Dermis microvascular lymphatic vessel endothelial cell (primary cell): Measurements from ENCODE around the gene SNED1. TPM values are rescaled to one million over a fixed set of nuclear protein-coding genes. Genes with fewer than 3 reads are reported as not detected.

Source experiments
- DNase-seq, 2 donors: peaks; one replicate each; pipeline versions ENCODE4 v3.0.0 to v3.0.0-alpha.2; 2010; ENCODE audit warnings: low read depth in 2 of 2
- total RNA-seq: library from RNA; depleted of rRNA; stranded (reverse); fragments of >200 nt; gene quantifications from 2 replicates; pipeline ENCODE4 v1.2.1, GENCODE V29; 2014

SNED1 gene
- total RNA-seq, 1 donor from 2014 or later = 8.6 TPM

DNA sequence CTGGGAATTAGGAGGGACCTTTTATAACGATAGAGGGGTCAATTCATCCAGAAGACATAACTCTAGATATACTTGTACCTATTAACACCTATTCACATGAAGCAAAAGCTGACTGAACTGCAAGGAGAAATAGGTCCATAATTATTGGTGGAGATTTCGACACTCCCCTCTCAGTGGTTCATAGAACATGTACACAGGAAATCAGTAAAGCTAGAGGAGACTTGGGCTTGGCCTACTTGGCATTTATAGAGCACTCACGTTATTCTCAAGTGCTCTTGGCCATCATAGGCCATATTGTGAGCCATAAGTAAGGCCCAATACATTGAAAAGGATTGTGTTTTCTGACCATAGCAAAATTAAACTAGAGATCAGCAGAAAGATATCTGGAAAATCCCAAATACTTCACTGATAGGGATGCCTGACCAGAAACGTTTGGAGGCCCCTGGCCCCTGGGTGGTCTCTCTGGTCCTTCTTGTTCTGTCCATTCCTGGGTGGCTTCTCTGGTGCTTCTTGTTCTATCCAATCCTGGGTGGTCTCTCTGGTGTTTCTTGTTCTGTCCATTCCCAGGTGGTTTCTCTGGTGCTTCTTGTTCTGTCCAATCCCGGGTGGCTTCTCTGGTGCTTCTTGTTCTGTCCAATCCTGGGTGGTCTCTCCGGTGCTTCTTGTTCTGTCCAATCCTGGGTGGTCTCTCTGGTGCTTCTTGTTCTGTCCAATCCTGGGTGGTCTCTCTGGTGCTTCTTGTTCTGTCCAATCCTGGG lies 49.0 kb downstream of the SNED1 start:
- DNase-seq = no peak

DNA sequence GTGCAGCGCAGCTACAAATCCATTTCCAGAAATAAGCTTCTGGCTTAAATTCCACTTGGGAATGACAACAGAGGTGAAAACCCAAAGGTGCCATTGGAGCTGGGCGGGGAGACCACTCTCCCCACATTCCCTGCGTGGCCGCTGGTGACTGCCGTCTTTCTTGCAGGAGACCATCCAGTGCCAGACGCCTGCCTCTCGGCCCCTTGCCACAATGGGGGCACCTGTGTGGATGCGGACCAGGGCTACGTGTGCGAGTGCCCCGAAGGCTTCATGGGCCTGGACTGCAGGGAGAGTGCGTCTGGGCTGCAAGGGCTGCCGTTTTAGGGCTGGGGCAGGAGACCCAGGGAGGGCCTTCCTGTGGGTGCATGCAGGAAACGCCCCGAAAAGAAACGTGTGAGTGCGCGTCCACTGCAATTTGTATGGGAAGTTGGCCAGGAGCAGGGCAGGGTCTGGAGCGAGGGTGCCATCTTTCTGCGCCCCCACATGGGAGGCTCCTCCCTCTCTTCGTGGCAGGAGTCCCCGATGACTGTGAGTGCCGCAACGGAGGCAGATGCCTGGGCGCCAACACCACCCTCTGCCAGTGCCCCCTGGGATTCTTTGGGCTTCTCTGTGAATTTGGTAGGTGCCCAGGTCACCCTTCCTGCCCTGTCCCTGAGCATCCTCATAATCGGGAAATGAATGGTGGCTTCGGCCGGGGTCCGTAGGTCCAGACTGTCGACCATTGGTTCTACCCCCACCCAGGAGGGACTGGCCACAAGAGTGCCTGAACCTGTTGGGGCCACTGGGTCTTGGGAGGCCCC lies 49.9 kb downstream of the SNED1 start:
- no peak for DNase-seq

DNA sequence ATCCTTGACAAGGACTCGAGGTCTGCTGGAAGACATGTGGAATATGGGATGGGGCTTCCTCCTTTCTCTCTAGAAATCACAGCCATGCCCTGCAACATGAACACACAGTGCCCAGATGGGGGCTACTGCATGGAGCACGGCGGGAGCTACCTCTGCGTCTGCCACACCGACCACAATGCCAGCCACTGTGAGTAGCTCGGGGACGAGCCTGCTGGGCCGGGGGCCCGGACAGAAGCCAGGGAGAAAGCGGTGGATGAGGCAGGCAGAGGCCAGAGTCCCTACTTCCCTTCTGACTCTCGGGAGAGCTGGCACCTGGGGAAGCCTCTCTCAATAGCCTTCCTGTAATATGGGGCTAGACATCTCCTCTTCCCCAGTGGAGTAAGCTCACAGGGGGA lies 50.5 kb downstream of the SNED1 start:
- no peak for DNase-seq

GRCh38 chr2:241049739-241050623 lies 51.6 kb downstream of the SNED1 start:
- DNase-seq = no peak

DNA sequence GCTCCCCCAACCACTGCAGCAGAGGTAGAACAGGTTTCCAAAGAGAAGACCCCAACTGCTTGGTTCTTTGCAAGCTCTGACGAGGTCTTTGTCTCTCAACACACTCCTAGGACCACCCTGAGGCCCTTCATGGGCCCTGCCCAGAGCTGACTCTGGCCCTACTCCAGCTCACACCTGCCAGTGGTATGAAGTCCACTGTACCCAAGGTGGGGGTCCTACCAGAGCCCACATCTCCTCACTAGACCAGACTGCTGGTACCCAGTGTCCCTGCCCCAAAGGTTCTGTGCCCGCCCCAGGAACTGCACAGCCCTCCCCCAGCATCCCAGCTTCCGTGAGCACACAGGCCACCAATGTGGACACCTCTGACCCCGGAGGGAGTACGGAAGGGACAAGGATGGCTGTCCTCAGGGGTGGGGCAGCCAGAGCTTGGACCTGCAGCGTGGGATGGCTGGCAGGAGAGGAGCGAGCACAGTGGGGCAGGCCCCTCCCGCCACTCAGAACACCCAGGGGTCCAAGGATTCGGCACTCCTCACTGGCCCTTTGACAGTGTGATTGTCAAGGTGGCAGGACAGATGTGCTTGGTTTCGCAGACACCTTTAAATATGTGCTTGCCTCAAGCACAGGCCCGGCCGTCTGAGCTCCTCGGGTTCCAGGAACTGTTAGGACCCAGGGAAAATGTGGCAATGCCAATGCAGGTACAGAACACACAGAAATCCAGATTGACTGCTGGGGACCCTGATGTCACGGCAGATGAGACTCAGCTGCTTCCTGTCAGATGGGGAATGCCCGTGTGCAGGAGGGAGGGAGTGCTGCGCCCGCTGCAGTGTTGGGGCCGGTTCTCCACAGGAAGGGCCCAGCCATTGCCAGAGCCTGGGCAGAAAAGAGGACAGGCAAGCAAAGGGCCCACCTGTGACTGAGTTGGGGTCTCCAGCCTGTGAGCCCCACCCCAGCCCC lies 52.5 kb downstream of the SNED1 start:
- no peak for DNase-seq

- DNase-seq = no peak
Observed at GRCh38 chr2:241051578-241052487, 53.4 kb downstream of the SNED1 start.

GRCh38 chr2:241052677-241053360 lies 54.4 kb downstream of the SNED1 start:
- DNase-seq = no peak

GRCh38 chr2:241053576-241054251 lies 55.3 kb downstream of the SNED1 start:
- no peak for DNase-seq

GRCh38 chr2:241061275-241061674 lies 62.9 kb downstream of the SNED1 start:
- DNase-seq = no peak

DNA sequence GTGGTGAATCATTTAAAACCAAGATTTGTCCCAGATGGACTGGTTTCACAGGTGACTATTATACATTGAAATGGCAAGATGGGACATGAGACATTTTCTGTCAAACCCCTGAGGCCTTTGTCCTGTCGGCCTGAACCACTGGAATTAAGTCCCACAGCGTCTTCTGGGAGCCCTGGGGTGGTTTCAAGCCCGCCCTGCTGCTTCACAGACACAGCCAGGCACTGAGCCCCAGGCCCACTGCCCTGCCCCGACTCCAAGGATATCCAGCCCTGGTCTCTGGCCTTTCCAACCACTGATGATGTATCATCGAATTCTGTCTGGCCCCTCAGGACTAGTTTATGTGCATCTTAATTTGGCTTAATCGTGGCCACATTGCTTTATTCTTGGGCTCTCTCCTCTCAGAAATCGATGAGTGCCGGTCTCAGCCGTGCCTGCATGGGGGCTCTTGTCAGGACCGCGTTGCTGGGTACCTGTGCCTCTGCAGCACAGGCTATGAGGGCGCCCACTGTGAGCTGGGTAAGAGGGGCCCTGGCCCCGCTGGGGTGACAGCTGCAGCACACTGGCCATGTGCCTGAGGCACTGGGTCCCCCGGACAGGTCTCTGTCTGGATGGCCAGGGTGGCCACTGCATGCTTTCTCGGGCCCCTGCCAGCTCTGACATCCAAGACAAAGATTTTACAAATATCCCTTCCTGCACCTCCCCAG lies 64.1 kb downstream of the SNED1 start:
- DNase-seq = no peak

DNA sequence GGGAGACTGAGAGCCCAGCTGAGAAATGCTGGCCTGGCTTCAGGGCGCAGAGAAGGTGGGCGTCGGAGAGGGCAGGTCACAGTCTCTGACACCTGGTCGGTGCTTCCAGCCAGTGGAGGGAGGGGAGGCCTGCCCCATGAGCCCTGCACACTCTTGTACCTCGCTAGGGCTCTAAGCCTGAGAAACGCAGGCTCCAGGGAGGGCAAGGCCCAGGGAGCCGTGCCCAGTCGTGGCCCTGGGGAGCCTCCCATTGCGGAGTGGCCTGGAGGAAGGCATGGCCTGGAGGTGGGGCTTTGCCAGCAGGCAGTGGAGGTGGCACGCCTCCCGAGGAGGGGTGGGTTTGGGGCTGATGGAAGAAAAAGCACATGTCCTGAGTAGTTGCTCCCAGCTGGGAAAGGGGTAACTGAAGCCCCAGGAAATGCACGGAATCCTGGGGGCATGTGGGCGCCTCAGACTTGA lies 64.7 kb downstream of the SNED1 start:
- no peak for DNase-seq

- no peak for DNase-seq
Observed at GRCh38 chr2:241063587-241063986, 65.2 kb downstream of the SNED1 start.

GRCh38 chr2:241064008-241064801 lies 65.8 kb downstream of the SNED1 start:
- DNase-seq = peak in 1 of 2 donors; percentile 38

DNA sequence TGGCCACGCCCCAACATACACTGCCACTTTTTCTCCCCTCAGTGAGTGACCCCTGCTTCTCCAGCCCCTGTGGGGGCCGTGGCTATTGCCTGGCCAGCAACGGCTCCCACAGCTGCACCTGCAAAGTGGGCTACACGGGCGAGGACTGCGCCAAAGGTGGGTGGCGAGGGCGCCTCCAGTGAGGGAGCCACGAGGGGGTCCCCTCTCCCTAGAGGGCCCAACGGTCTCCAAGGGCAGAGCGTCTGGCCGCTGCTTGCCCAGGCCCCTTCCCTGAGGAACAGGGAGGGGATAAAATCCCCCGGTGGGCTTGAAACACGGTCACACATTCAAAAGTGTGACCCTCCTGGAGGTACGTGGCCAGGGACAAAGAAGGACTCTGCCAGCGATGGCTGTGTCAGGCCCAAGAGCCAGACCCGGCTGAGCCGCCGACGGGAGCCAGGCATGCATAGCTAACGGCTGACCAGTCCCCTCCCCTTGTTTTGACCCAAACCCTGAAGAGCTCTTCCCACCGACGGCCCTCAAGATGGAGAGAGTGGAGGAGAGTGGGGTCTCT lies 66.5 kb downstream of the SNED1 start:
- no peak for DNase-seq

DNA sequence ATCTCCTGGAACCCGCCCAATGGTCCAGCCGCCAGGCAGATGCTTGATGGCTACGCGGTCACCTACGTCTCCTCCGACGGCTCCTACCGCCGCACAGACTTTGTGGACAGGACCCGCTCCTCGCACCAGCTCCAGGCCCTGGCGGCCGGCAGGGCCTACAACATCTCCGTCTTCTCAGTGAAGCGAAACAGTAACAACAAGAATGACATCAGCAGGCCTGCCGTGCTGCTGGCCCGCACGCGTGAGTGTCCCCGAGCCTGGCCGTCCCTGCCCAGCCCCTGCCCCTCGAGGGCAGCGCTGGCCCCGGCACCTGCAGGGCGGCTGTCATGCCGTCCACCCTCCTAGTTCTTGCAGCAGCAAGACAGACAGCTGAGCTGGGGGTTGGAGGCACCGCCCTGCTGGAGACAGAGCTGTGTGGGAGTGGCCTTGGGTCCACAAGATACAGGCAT lies 67.0 kb downstream of the SNED1 start:
- DNase-seq = no peak

GRCh38 chr2:241066171-241066892 lies 67.9 kb downstream of the SNED1 start:
- no peak for DNase-seq
